Kidney (tissue), 14 donors: ENCODE results near the gene TOMT. TPM values are rescaled to one million over a fixed set of nuclear protein-coding genes. Genes with fewer than 3 reads are reported as not detected.

ENCODE experiments used
- DNase-seq, 5 donors: peaks; one replicate each; pipeline ENCODE4 v3.0.0-alpha.2; 2013 to 2020
- FAIRE-seq: peaks from 2 replicates; lab custom pipeline; 2012; peaks lifted over from hg19 to GRCh38; lab: Jason Lieb, UNC
- H3K27ac ChIP-seq, 2 donors: one replicate each; pipeline ENCODE4 v1.7.0; 2013; ENCODE audit warnings: low read depth in 2 of 2, low read length in 2 of 2, inconsistent platforms in 1 of 2
- H3K27me3 ChIP-seq: one replicate; pipeline ENCODE4 v1.7.1; 2013; ENCODE audit warnings: low read length, inconsistent platforms; ENCODE audit not compliant: control insufficient read depth, insufficient read depth
- H3K36me3 ChIP-seq, 3 donors: one replicate each; pipeline versions ENCODE4 v1.7.0 to v1.7.1; 2013; ENCODE audit warnings: low read length in 3 of 3, control low read depth in 1 of 3, inconsistent platforms in 1 of 3; ENCODE audit not compliant: insufficient read depth in 3 of 3, control insufficient read depth in 2 of 3
- H3K4me1 ChIP-seq, 3 donors: one replicate each; pipeline versions ENCODE4 v1.7.0 to v1.7.1; 2013; ENCODE audit warnings: low read length in 3 of 3, inconsistent platforms in 1 of 3, low read depth in 1 of 3; ENCODE audit not compliant: control insufficient read depth in 2 of 3, insufficient read depth in 2 of 3
- H3K4me3 ChIP-seq, 3 donors: one replicate each; pipeline versions ENCODE4 v1.7.0 to v1.8.1; 2013; ENCODE audit warnings: low read length in 3 of 3, control low read depth in 1 of 3, inconsistent platforms in 1 of 3
- H3K9ac ChIP-seq, 3 donors: one replicate each; pipeline versions ENCODE4 v1.7.0 to v1.7.1; 2013; ENCODE audit warnings: low read length in 3 of 3, control low read depth in 1 of 3, inconsistent platforms in 1 of 3
- H3K9me3 ChIP-seq, 3 donors: one replicate each; pipeline versions ENCODE4 v1.7.0 to v1.7.1; 2013; ENCODE audit warnings: low read length in 3 of 3, control low read depth in 1 of 3, inconsistent platforms in 1 of 3; ENCODE audit not compliant: control insufficient read depth in 2 of 3, insufficient read depth in 1 of 3
- intact Hi-C: fragments of 100-400 bp; cut with DNase I; formaldehyde crosslinking; loops from one replicate; pipeline ENCODE4 v1.11.1; 2022
- polyA plus RNA-seq: library from polyadenylated mRNA; stranded (reverse); fragments of 350-450 nt; fragmentation: Illumina TruSeq; extraction: RNeasy Lipid Tissue Mini Kit (QIAGEN cat#74804); gene quantifications from one replicate; pipeline ENCODE4 v1.2.3, GENCODE V29; 2014; ENCODE audit warnings: low read depth, low replicate concordance; ENCODE audit not compliant: insufficient read depth
- total RNA-seq: library from RNA; stranded (reverse); fragmentation: NEBNext Ultra II Directional; extraction: Animal tissue kit (Norgen Biotek cat#: 25700); gene quantifications from one replicate; pipeline ENCODE4 v1.2.1, GENCODE V29; 2021
- TF ChIP-seq, protein P1 (sequence below): IDR thresholded peaks from 3 replicates; pipeline ENCODE4 v1.5.1; 2012; ENCODE audit warnings: mild to moderate bottlenecking, moderate library complexity, borderline replicate concordance; ENCODE audit not compliant: insufficient read depth; ENCODE audit errors: extremely low read depth
- donor health status: control.
- donor health status: control.
- donor health status: control.
- donor health status: control.
- donor health status: control.
- donor health status: DM: yes; HTN: yes; CAD: no.
- donor health status: Normal renal cell carcinoma (clear cell type).

TOMT gene
- total and polyA plus RNA-seq, 2 donors from 2014 or later = not detected

DNA sequence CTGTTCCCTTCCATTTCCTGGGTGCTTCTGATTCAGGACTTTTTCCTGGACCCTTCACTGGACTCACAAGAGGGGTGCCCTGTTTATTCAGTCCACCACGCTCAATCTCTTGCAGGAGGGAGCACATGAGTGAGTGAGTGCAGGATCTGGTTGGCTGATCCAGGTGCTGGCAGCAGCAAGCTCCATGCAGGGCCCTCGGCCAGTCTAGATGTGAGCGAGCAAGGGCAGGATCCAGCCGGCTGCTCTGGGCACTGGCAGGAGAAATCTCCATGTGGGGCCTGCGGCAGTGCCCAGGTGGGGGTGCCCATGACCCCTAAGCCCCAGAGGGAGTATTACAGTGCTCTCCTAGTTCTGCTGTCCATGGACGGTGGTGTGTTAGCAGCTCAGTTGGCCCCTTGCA is 18.3 kb downstream of the TOMT start:
- Histone ChIP-seq H3K27ac (peak overlapping the region; percentile 63 to 80), H3K27me3 (no peaks in the 10 kb centered on the region), H3K9me3 (peaks cover 0 to 4% (median 0%) of the 10 kb centered on the region in 3 donors), H3K9ac (peak overlapping the region in 1 of 3 donors; percentile 26), H3K4me3 (no peak overlapping the region), H3K4me1 (peaks cover 0 to 11% (median 8%) of the 10 kb centered on the region in 3 donors), H3K36me3 (no peaks in the 10 kb centered on the region)
- no peak for FAIRE-seq
- intact Hi-C loops = no loop called here
- DNase-seq = peak in 1 of 5 donors; percentile 82
- TF ChIP-seq, protein P1, sequence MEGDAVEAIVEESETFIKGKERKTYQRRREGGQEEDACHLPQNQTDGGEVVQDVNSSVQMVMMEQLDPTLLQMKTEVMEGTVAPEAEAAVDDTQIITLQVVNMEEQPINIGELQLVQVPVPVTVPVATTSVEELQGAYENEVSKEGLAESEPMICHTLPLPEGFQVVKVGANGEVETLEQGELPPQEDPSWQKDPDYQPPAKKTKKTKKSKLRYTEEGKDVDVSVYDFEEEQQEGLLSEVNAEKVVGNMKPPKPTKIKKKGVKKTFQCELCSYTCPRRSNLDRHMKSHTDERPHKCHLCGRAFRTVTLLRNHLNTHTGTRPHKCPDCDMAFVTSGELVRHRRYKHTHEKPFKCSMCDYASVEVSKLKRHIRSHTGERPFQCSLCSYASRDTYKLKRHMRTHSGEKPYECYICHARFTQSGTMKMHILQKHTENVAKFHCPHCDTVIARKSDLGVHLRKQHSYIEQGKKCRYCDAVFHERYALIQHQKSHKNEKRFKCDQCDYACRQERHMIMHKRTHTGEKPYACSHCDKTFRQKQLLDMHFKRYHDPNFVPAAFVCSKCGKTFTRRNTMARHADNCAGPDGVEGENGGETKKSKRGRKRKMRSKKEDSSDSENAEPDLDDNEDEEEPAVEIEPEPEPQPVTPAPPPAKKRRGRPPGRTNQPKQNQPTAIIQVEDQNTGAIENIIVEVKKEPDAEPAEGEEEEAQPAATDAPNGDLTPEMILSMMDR = no peak

DNA sequence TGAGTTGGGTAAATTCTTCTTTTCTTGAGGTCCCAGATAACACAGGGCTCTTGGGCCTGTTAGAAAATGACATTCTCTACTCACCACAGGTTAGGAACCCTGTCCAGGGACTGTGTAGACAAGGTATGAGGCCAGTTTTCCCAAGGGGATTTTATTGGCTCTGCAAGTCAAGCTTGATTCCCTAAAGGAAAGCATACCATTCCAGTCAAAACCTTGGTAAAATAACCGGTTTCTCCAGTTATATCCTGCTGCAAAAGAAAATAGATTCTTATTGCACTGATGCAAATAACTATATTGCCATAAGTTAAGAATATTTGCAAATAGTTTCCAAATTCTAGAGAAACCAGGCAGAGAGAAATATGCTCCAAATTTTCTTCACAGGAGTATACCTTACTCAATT is 20.2 kb downstream of the TOMT start:
- Histone ChIP-seq H3K36me3 (no peaks in the 10 kb centered on the region), H3K27me3 (no peaks in the 10 kb centered on the region), H3K4me3 (no peak overlapping the region), H3K9ac (no peak overlapping the region), H3K27ac (no peak overlapping the region), H3K9me3 (peaks cover 0 to 4% (median 0%) of the 10 kb centered on the region in 3 donors), H3K4me1 (peaks cover 0 to 11% (median 8%) of the 10 kb centered on the region in 3 donors)
- TF ChIP-seq, protein P1 = no peak
- DNase-seq (no peak), FAIRE-seq (no peak)
- intact Hi-C loops = no loop called here

DNA sequence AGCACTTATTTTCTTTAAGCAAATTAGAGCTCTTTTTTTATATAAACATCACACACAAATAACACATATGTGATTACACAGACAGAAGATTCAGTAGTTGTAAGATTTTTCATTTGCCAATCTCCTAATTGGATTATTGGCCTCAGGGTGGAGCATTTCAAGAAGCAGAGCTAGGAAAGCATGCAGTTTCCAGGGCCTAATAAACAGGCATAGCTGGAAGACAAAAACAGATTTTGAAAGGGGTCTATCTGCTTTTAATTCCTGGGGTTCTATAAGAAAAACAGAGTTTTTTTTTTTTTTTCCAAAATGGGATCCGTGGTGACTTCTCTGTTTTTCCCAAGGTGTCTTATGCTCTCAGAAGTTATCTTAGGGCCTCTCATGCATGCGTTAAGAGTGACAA is 22.2 kb downstream of the TOMT start:
- peaks cover 0 to 4% (median 0%) of the 10 kb centered on the region in 3 donors for H3K9me3 ChIP-seq
- intact Hi-C loops = no loop called here
- no peak for DNase-seq
- no peak overlapping the region for H3K4me3 ChIP-seq
- no peak for FAIRE-seq
- no peak overlapping the region for H3K9ac ChIP-seq
- H3K4me1 ChIP-seq = peaks cover 0 to 11% (median 7%) of the 10 kb centered on the region in 3 donors
- TF ChIP-seq, protein P1 = no peak
- no peak overlapping the region for H3K27ac ChIP-seq
- H3K36me3 ChIP-seq = no peaks in the 10 kb centered on the region
- no peaks in the 10 kb centered on the region for H3K27me3 ChIP-seq

DNA sequence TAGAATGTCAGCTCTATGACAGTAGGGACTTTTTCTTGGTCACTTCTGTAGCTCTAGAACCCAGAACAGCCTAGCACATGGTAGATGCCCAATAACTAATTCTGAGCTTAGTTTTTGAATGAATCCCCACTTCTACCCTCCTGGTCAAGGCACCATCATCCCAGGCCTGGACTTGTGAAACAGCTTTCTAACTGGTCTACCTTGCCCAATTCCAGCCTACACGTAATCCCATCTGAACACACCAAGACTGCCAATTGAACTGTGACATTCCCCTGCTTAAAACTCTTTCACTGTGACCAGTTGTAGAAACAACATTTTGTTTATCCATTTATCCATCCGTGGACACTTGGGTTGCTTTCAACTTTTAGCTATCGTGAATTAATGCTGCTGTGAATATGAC is 23.7 kb downstream of the TOMT start:
- peaks cover 0 to 3% (median 0%) of the 10 kb centered on the region in 3 donors for H3K4me1 ChIP-seq
- intact Hi-C loops = no loop called here
- TF ChIP-seq, protein P1 = no peak
- H3K27ac ChIP-seq = no peak overlapping the region
- H3K9me3 ChIP-seq = peaks cover 0 to 4% (median 0%) of the 10 kb centered on the region in 3 donors
- no peaks in the 10 kb centered on the region for H3K36me3 ChIP-seq
- H3K4me3 ChIP-seq = no peak overlapping the region
- H3K27me3 ChIP-seq = no peaks in the 10 kb centered on the region
- FAIRE-seq (no peak), DNase-seq (no peak)
- no peak overlapping the region for H3K9ac ChIP-seq
